Measurements from ENCODE around the gene PTGER1.

The PTGER1 gene

GRCh38 chr19:14475251-14476073, at the start of gene PTGER1:
Gene PTGER1 (minus strand): TSS chr19:14475354. CDS start chr19:14474320, 1,034 bp downstream.
- 0 out of 2 replicates have a peak, but pooled peaks have one; percentile 15 for TF ChIP-seq GATA2 (IDR thresholded peaks at IDR 0.05; ENCODE audit: low read depth, low read length)
- TF ChIP-seq GATA3 (IDR thresholded peaks at IDR 0.05; ENCODE audit: low read depth, low read length): no peak

- TF ChIP-seq GATA2 (IDR thresholded peaks at IDR 0.05; ENCODE audit: low read depth, low read length) (no peak), GATA3 (IDR thresholded peaks at IDR 0.05; ENCODE audit: low read depth, low read length) (no peak)
These were observed 45.4 kb upstream of the PTGER1 start for GRCh38 chr19:14520543-14520942.

- TF ChIP-seq GATA2 (IDR thresholded peaks at IDR 0.05; ENCODE audit: low read depth, low read length): no peak
- no peak for TF ChIP-seq GATA3 (IDR thresholded peaks at IDR 0.05; ENCODE audit: low read depth, low read length)
These were observed 44.8 kb upstream of the PTGER1 start for GRCh38 chr19:14519860-14520407.

- TF ChIP-seq GATA2 (IDR thresholded peaks at IDR 0.05; ENCODE audit: low read depth, low read length) (no peak), GATA3 (IDR thresholded peaks at IDR 0.05; ENCODE audit: low read depth, low read length) (no peak)
These were observed 44.2 kb upstream of the PTGER1 start for GRCh38 chr19:14519245-14519859.

GRCh38 chr19:14517840-14518505, 42.8 kb upstream of the PTGER1 start, which contains the start of gene DNAJB1:
Gene DNAJB1 (minus strand): TSS chr19:14518397. CDS start chr19:14518349, 48 bp downstream.
- peak; percentile 10; the same call in 1 of the 2 replicates for TF ChIP-seq GATA2 (IDR thresholded peaks at IDR 0.05; ENCODE audit: low read depth, low read length)
- TF ChIP-seq GATA3 (IDR thresholded peaks at IDR 0.05; ENCODE audit: low read depth, low read length): no peak

GRCh38 chr19:14517446-14517839, 42.3 kb upstream of the PTGER1 start:
- no peak for TF ChIP-seq GATA2 (IDR thresholded peaks at IDR 0.05; ENCODE audit: low read depth, low read length)
- no peak for TF ChIP-seq GATA3 (IDR thresholded peaks at IDR 0.05; ENCODE audit: low read depth, low read length)

GRCh38 chr19:14516746-14517438, 41.7 kb upstream of the PTGER1 start:
- TF ChIP-seq GATA2 (IDR thresholded peaks at IDR 0.05; ENCODE audit: low read depth, low read length): no peak
- TF ChIP-seq GATA3 (IDR thresholded peaks at IDR 0.05; ENCODE audit: low read depth, low read length): no peak

GRCh38 chr19:14516048-14516534, 40.9 kb upstream of the PTGER1 start:
- TF ChIP-seq GATA3 (IDR thresholded peaks at IDR 0.05; ENCODE audit: low read depth, low read length) (no peak), GATA2 (IDR thresholded peaks at IDR 0.05; ENCODE audit: low read depth, low read length) (peak; percentile 16; the same call in 1 of the 2 replicates)

- TF ChIP-seq GATA3 (IDR thresholded peaks at IDR 0.05; ENCODE audit: low read depth, low read length) (no peak), GATA2 (IDR thresholded peaks at IDR 0.05; ENCODE audit: low read depth, low read length) (no peak)
These were observed 40.4 kb upstream of the PTGER1 start for GRCh38 chr19:14515501-14516047.

GRCh38 chr19:14514215-14514863, 39.2 kb upstream of the PTGER1 start:
- TF ChIP-seq GATA3 (IDR thresholded peaks at IDR 0.05; ENCODE audit: low read depth, low read length): no peak
- no peak for TF ChIP-seq GATA2 (IDR thresholded peaks at IDR 0.05; ENCODE audit: low read depth, low read length)

GRCh38 chr19:14512406-14512961, 37.3 kb upstream of the PTGER1 start:
- TF ChIP-seq GATA2 (IDR thresholded peaks at IDR 0.05; ENCODE audit: low read depth, low read length) (no peak), GATA3 (IDR thresholded peaks at IDR 0.05; ENCODE audit: low read depth, low read length) (no peak)

- TF ChIP-seq GATA3 (IDR thresholded peaks at IDR 0.05; ENCODE audit: low read depth, low read length) (no peak), GATA2 (IDR thresholded peaks at IDR 0.05; ENCODE audit: low read depth, low read length) (no peak)
These were observed 36.1 kb upstream of the PTGER1 start for GRCh38 chr19:14511229-14511593.
